Dedifferentiated amniotic fluid mesenchymal stem cell (primary cell): Measurements from ENCODE around the gene MRPS23.

ENCODE experiments used
- DNase-seq: peaks from one replicate; pipeline ENCODE4 v3.0.0-alpha.2; 2016; ENCODE audit errors: extremely low spot score

MRPS23 gene

DNA sequence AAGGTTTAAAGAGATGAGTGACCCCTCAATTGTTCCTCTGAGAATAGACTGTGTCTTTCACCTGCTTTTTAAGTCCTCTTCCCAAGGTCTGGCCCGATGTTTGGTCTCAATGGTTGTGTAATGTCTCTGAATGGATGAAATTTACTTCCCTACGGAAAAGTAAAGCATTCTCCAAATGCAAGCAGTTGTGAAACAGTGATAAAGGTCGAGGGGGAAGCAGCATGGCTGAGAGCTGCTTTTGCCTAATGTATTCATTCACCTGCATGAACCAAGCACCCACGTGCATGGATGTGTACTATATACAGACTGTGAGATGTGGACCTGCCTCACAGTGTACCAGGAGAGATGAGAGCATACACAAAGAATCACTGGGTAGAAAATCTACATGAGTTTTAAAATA, 11.4 kb downstream of the MRPS23 start:
- DNase-seq: no peak

DNA sequence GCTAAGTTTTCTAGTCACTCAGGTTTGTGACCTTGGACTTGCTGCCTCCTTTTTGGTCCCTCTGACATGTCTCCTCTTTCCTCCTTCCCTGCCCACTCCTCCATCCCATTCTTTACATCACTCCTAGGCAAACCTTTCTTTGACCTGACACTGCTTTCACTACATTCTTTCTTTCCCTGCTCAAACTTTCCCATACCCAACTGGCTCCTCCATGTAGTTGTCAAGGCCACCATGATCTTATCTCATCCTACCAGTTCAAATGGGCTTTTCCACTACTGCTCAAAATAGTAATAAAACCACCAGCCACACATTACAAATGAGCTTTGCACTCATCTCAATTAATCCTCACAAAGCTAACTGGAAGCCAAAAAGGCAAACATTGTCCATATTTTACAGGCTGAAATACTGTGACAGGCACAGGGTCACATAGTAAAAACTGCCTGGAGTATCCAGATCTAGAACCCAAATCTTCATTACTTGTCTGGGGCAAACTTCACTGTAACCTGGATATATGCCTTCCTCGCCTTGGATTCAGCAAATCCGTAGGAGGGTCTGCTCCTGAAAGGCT, 14.4 kb downstream of the MRPS23 start:
- no peak for DNase-seq

DNA sequence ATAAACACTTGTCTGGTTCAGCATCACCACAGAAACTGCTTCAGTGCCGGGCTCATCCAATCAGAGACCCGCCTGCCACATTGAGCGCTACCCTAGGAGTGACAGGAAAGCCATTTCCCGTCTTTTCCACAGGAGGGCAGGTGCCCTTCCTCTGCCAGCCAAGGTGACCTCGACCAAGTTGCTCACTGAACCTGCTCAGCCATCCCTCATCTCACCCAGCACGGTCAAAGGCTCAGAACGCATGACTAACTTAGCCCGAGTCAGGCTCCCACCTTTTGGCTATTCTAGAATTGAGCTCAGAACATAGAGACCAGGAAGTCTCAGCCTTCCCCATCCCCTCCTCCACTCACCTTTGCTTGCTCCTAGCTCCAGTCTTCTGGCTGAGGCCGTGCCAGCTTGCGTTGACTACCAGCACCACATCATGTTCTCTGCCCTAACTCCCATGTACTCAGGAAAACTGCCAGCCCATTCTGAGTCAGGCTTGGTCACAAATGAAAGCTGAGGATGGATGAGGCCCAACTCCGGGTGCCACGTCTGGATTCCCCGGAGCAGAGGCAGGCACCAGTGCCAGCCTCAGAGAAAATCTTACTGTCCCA, 15.6 kb downstream of the MRPS23 start:
- DNase-seq: no peak

DNA sequence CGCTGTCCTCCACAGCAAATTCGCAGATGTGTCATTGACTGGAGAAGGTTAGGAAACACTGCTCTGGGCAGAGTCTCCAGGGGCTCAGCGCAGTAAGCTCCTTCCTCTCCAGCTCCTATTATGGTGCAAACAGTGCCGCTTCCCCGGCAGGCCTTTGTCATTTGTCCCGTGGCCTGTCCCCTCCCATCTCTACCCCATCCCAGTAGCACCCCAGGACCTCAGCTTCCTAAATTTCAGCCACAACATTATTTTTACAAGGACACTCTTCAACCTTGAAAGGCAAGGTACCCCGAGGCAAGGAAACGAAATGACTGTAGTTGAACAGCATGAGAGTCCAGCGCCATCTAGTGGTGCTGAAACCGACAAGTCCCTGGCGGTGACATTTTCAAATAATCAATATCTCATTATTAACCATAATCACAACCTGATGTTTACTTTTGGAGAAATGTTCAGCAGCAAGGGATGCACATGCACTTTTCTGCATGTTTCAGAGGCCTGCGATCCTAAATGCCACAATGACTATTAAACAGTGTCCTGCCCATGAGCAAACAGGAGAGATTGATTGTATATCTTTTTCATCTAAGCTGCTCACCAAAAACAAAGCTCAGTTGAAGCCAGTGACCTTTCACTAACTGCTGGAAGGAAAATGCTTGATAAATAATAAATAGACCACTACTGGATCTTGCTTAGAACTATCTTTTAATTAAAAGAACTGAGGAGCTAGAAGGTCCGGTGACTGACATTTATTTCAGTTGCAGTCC, 16.5 kb downstream of the MRPS23 start:
- DNase-seq: peak; percentile 68

DNA sequence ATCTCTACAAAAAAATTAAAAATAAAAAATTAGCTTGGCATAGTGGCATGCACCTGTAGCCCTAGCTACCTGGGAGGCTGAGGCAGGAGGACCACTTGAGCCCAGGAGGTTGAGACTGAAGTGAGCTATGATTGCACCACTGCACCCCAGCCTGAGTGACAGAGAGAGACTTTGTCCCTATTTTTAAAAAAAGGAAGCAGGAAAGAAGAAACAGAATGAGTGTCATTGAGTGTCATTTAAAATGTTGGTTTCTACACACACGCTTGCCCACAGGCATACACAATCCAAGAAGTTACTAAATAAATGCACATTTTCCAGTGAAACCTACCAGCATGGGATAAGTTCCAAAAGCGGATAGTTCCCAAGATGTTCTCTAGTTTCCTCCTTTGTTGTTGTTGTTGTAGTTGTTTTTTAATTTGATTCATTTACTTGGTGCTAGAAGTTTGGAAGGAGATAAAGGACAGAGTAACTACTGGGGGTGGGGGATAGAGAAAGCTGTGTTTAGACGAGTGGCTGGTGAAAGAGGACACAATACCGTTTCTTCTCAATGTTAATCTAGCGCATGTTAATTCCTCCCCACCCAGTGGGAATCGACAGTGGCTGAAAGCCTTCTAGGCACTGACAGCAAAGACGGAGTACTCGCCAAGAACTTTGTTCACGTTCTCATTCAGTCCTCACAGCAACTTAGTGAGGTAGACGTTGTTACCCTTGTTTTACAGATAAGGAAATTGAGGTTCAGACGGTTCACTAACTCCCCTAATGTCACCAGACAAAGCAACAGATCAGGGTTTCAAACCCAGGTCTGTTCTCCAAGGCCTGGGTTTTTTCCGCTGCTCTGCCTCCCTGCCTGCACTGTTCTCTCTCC, 17.3 kb downstream of the MRPS23 start:
- DNase-seq: no peak

DNA sequence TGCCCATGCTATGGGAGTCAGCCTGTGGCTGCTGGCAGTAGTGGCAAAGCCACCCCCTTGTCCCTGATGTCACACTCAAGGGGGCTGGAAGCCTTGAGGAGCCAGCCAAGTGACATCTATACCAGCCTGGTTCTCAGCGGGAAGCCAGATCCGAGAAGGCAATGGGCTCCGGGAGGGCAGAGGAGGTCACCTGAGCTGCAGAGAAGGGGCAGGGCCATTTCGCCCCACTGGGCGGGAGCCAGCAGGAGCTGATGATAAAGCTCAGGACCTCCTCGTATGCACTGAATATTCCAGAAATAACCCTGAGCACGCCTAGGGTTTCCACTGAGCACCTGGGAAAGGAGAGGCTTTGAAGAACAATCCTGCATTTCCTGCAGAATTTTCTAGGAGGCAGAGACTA, 19.0 kb downstream of the MRPS23 start:
- no peak for DNase-seq

DNA sequence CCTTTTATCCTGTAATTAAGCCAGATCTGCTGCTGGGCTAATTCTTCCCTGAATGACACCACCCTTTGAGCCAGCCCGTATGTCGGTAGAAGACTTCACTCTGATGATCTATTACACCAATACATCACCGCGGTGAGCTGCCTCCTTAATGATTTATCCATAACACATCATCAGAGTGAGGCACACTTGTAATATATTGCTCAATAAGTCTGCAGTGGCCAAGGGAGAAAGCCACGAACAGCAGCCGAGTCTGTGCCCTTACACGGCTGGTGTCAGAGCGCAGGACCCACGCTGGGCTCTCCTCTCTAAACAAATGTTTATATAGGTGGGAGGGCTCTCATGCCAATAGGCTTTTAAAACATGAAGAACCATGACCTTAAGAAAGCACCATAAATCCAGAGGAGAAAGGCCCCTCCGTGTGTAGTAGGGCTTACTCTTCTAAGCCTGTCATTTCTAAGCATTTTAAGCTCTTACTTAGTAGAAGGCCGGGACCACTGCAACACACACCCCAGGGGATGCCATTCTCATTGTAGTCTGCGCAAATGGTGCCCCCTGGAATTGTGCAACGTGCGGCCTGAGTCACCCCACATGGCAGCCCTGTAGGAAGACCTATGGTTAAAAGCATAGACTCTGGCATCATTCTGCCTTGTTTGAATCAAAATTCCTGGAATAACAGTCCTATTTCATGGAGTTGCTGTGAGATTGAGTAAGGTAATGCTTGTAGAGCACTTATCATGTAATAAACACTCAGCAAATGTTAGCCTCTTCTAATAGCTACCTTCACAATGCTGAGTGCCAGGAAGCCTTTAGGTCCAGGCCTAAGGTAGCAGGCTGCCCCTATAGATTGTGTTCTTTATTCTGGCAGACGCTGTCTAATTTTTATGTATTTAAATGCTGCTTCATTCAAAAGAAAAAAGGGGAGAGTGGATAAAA, 26.1 kb downstream of the MRPS23 start:
- no peak for DNase-seq

DNA sequence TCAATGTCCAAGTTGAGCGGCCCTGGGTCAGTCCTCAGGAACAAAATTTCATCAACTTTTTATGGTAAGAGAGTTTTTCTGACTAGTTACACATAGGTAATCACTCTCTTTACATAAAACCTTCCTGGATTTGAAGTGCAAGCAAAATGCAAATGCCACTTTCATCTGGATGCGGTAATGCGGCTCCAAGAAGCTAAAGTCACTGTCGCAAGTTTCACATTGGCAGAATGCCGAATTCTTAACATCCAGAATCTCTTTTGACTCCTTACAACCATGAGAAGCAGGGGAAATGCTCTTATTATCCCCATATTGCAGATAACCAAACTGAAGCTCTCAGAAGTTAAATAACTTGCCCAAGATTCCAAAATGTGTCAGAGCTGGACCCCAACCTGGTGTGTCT, 30.0 kb downstream of the MRPS23 start:
- DNase-seq: no peak

DNA sequence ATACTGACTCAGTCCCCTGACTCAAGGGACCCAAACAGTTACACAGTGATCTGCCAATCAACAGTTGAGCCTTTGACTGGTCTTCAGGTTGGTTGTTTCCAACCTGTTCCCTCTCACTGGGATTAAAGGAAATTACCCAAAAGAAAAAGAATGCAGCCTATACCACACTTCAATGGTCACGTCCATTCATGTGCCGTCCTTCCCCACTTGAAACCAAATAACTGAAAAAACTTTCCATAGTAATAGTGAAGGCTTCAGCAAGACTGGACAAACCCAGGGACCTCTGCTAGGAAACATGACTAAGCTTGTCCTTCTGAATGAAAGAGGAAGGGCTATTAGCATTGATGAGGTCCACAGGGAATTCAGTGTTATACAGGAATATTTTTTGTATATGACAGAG, 30.6 kb downstream of the MRPS23 start:
- no peak for DNase-seq

DNA sequence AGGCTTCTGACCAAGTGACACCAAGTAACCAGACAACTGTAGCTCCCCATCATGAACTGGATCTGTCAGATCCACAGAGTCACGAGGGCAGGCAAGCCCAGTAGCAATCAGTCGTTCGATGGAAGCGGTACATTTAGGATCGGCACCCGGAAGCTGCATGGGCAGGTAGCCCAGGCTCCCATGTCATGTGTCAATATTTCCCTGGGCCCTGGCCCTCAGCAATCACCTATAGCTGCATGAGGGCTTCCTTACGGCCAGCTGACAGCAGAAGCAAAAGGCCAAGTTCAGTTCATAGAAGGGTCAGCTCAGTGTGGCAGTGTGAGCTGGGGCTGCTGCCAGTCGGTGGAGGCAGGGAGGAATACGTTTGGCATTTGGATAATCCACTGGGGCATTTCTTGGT, 31.8 kb downstream of the MRPS23 start:
- DNase-seq: no peak

DNA sequence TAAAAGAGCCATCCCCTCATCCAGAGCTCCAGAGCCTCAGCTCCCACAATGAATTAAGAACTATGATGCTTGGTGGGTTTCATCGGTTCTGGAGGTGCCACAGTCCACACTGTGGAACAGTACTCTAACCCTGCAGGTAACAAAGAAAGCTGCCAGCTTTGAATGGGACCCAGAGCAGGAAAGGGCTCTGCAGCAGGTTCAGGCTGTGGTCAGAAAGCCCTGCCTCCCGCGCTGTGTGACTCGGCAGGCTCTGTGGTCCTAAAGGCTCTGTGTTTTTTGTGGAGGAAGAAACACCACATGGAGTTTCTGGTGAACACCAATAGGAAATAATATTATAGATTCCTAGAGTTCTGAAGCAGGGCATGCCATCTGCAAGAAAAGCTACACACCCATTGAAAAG, 32.5 kb downstream of the MRPS23 start:
- no peak for DNase-seq

DNA sequence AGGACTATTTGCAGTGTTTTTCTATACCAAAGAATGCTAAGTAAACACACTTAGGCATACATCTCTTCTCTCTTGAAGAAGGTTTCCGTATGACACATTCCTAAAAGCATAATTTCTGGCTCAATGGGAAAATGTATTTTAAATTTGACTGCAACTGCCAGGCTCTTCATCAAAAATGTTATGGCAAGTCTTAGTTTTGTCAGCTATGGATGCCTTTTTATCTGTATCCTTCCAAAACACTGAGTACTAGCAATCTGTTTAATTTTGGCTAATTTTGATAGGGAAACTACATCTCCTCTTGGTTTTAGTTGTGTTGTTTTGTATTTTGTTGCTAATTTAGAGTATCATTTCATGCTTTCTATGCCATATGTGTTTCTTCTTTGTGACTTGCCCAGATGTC, 35.4 kb downstream of the MRPS23 start:
- no peak for DNase-seq

DNA sequence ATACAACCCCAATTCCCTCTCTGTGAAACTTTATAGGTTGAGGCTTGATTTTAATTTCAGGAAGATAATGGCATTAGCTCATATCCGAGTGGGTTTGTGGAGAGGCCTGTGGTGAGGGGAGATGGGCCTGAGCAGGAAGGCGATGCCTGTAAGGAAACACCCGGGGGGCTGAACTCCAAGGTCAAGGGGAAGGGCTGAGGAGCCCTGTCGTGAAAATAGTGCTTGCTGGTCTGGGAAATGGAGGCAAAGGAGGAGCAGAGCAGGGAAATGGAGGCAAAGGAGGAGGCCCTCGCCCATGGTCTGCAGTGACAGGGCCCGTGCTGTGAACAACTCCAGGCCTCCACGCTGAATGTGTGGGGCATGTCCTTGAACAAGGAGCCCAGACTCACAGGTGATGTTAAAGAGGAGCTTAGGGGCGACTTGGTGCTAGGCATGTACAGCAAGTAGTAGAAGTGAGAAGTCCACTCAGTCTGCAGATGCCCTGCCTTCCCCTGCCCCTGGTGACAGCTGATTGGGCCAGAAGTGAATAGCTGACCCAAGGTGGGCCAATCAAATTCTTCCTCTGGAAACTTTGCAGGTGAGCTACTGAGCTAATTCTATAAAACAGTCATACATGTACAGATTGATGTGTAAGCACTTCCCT, 38.1 kb downstream of the MRPS23 start:
- DNase-seq: no peak

DNA sequence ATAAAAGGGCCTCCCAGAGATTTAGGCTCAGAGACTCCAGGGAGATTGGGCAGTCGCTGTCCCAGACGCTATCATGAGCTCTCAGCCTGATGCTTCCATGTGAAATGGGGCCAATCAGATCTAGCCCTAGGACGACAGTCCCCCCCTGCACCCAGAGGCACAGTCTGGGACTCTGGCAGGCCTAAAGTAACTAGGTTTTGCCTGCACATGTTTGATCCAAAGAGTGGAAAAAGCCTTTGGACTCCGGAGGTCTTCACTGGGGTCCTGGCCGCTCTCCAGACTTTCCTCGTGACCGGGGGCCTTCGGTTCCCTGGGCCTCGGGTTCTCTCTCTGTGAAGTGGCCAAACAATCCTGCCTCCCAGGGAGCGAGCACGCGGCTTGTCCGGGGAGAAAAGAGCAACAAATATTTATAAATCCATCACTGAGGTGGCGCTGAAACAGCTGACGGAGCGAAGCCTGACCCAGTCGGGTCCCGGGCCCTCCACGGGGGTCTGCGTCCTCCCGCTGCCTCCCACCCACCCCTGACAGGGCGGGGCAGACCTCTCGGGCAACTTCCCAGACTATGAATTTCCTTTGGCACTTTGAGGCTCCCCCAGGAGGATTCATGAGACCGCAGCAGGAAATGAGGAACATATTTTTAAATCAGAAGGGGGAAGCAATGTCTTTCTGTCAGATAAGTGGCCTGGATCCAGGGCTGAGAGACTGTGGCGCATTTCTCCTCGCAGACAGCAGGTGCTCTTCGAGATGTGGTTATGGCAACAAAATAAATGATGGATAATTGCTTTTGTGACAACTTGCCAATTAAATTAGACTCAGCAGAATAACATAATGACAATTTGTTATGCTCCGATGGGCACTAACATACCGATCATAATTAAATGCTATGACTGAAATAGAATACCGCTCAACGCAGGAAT, 38.9 kb downstream of the MRPS23 start:
- no peak for DNase-seq

DNA sequence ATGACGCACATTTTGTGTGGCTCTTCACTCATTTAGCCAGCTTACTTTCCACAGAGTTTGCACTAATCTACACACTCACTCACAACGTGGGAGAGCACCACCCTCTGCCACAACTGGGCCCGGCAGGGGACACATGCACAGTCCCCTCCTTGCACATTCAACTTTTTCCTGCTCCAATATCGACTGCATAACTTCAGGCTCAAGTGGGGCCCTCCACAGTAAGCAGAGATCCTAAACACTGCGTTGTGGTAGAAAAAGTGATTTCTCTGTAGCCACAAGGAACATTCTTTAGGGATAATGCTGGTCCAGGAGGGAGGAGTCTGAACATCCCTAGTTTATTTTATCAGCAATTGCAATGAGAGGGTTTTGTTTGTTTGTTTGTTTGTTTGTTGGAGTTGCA, 40.0 kb downstream of the MRPS23 start:
- DNase-seq: no peak

DNA sequence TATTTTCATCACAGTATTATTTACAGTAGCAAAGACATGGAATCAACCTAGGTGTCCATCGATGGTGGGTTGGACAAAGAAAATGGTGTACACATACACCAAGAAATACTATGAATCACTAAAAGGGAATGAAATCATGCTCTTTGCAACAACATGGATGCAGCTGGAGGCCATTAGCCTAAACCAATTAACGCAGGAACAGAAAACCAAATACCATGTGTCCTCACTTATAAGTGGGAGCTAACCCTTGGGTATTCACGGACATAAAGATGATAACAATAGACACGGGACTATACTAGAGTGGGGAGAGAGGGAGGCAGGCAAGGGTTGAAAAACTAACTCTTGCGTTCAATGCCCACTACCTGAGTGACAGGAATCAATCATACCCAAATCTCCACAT, 41.0 kb downstream of the MRPS23 start:
- DNase-seq: no peak

DNA sequence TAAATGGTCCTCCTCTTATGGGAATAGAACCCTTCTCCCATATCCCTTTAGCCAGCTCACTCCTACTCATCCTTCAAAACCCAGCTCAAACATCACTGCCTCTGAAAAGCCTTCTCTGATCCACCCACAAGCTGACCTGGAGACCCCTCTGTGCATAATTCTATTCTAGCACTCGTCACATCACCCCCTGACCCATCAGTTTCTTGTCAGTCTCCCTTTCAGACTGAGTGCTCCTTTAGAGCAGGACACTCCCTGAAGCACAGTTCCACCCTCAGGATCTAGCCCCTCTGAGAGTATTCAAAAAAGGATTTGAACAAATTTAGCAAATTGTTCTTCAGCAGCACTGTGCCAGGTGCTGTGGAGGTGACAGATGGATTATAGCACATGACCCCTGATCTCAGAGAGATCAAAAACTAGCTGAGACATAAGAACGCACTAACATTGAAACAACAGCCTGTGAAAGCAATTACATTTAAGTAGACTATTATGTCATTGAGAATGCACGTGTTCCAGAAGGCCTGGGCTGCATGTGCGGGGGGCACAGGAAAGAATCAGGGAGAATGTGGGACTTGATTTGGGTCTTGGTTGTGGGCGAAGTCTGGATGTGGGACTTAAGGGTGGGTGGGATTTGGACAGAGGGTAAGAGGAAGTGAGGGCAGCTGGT, 43.5 kb downstream of the MRPS23 start:
- DNase-seq: no peak

DNA sequence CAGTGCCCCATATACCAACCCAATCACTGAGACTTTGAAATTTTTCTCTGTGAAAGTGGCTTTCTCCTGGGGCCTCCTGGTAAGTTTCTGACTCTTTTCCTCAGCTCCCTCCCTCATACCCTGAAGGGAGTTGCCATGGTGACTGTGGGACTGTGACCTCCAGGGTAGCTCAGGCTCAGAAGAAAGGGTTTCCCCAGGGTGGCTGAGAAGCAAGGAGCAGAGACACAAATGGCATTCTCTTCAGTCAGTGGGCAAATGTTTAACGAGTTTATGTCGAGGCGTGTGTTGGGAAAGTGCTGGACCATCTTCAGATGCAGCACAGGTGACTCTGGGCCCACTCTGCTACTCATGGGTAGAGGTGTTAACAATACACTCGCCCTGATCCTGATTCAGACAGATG, 46.8 kb downstream of the MRPS23 start:
- DNase-seq: no peak

DNA sequence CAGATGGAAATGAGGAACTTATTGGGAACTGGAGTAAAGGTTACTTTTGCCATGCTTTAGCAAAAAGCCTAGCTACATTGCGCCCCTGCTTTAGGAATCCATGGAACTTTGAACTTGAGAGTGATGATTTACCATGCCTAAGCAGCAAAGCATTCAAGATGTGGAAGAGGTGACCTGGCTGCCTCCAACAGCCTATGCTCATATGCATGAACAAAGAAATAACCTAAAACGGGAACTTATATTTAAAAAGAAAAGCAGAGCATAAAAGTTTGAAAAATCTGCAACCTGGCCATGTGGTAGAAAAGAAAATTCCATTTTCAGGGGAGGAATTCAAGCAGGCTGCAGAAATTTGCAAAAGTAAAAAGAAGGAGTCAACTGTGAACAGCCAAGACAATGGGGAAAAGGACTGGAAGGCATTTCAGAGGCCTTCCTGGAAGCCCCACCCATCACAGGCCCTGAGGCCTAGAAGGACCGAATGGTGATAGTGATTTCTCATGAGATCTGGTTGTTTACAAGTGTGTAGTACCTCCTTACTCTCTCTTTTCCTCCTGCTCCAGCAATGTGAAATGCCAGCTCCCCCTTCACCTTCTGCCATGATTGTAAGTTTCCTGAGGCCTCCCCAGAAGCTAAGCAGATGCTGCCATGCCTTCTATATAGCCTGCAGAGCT, 48.7 kb downstream of the MRPS23 start:
- no peak for DNase-seq
